CD14-positive monocyte (primary cell): ENCODE data around the gene IL22. TPM values are rescaled to one million over a fixed set of nuclear protein-coding genes. Genes with fewer than 3 reads are reported as not detected.

Experiments used
- DNase-seq, 3 donors: peaks; one replicate each; pipeline ENCODE4 v3.0.0-alpha.2; 2011 to 2022
- H2AFZ ChIP-seq: 2 replicates; pipeline ENCODE4 v1.6.0; 2012; ENCODE audit warnings: mild to moderate bottlenecking, low read depth, low read length, inconsistent platforms; ENCODE audit not compliant: insufficient read depth, poor library complexity, severe bottlenecking
- H3K27ac ChIP-seq, 2 donors: 1 replicate in 1 of 2; 2 replicates in 1 of 2; pipeline ENCODE4 v1.5.1; 2012 to 2013; ENCODE audit warnings: low read length in 2 of 2, control low read depth in 1 of 2, inconsistent platforms in 1 of 2, low read depth in 1 of 2, mild to moderate bottlenecking in 1 of 2
- H3K27me3 ChIP-seq, 2 donors: one replicate each; pipeline versions ENCODE4 v1.6.0 to v1.6.1; 2011 to 2013; ENCODE audit warnings: low read length in 2 of 2; ENCODE audit not compliant: control insufficient read depth in 2 of 2, insufficient read depth in 2 of 2
- H3K36me3 ChIP-seq, 2 donors: replicated peaks in 1 of 2; 1 replicate in 1 of 2; 2 replicates in 1 of 2; pipeline versions ENCODE4 v1.5.1 to v1.6.1; 2012 to 2013; ENCODE audit warnings: low read length in 2 of 2, control low read depth in 1 of 2, inconsistent platforms in 1 of 2, mild to moderate bottlenecking in 1 of 2; ENCODE audit not compliant: insufficient read depth in 2 of 2, control insufficient read depth in 1 of 2
- H3K4me1 ChIP-seq, 2 donors: 1 replicate in 1 of 2; 2 replicates in 1 of 2; pipeline versions ENCODE4 v1.5.1 to v1.6.1; 2012 to 2013; ENCODE audit warnings: low read length in 2 of 2, control low read depth in 1 of 2, inconsistent platforms in 1 of 2, mild to moderate bottlenecking in 1 of 2, moderate library complexity in 1 of 2; ENCODE audit not compliant: insufficient read depth in 2 of 2, control insufficient read depth in 1 of 2
- H3K4me2 ChIP-seq: replicated peaks from 2 replicates; pipeline ENCODE3; 2012; ENCODE audit warnings: low read length, moderate library complexity, mild to moderate bottlenecking; ENCODE audit not compliant: poor library complexity, severe bottlenecking; ENCODE audit errors: extremely low read depth
- H3K4me3 ChIP-seq, 3 experiments: fragments of 200-600 bp in 1 of 3; sonication (generic) in 1 of 3; replicated peaks in 1 of 3; 1 replicate in 2 of 3; 2 replicates in 1 of 3; pipeline ENCODE4 v1.5.1; 2011 to 2013; ENCODE audit warnings: low read length in 3 of 3, mild to moderate bottlenecking in 3 of 3, control low read depth in 2 of 3, low read depth in 2 of 3, inconsistent platforms in 1 of 3, moderate library complexity in 1 of 3
- H3K79me2 ChIP-seq: 2 replicates; pipeline ENCODE4 v1.6.0; 2012; ENCODE audit warnings: mild to moderate bottlenecking, control low read depth, inconsistent platforms, low read length, moderate library complexity; ENCODE audit not compliant: insufficient read depth
- H3K9ac ChIP-seq: 2 replicates; pipeline ENCODE4 v1.6.0; 2017; ENCODE audit warnings: low read length, mild to moderate bottlenecking; ENCODE audit not compliant: insufficient read depth, poor library complexity, severe bottlenecking
- H3K9me3 ChIP-seq, 2 donors: replicated peaks in 1 of 2; 1 replicate in 1 of 2; 2 replicates in 1 of 2; pipeline versions ENCODE4 v1.5.1 to v1.6.1; 2012 to 2013; ENCODE audit warnings: low read length in 2 of 2, control low read depth in 1 of 2; ENCODE audit not compliant: control insufficient read depth in 1 of 2, insufficient read depth in 1 of 2
- H4K20me1 ChIP-seq: 2 replicates; pipeline ENCODE4 v1.6.0; 2012; ENCODE audit warnings: mild to moderate bottlenecking, low read length, control low read depth, moderate library complexity; ENCODE audit not compliant: insufficient read depth
- H3K27ac Mint-ChIP-seq, 7 donors: one replicate each; pipeline ENCODE4 v1.8.0; 2020; ENCODE audit warnings: mild to moderate bottlenecking in 7 of 7, mixed read lengths in 7 of 7, moderate library complexity in 6 of 7, inconsistent platforms in 2 of 7
- H3K27me3 Mint-ChIP-seq, 3 donors: one replicate each; pipeline ENCODE4 v1.8.0; 2021 to 2022; ENCODE audit warnings: low read depth in 3 of 3, mild to moderate bottlenecking in 3 of 3, mixed read lengths in 3 of 3, moderate library complexity in 3 of 3, inconsistent platforms in 1 of 3
- H3K36me3 Mint-ChIP-seq, 2 donors: one replicate each; pipeline ENCODE4 v1.8.0; 2020; ENCODE audit warnings: mixed read lengths in 2 of 2, inconsistent platforms in 1 of 2, mild to moderate bottlenecking in 1 of 2
- H3K4me1 Mint-ChIP-seq: one replicate; pipeline ENCODE4 v1.8.0; 2020; ENCODE audit warnings: mild to moderate bottlenecking, mixed read lengths
- H3K4me3 Mint-ChIP-seq, 2 donors: one replicate each; pipeline ENCODE4 v1.8.0; 2020; ENCODE audit warnings: mild to moderate bottlenecking in 2 of 2, mixed read lengths in 2 of 2, moderate library complexity in 1 of 2
- H3K9me3 Mint-ChIP-seq, 7 donors: one replicate each; pipeline ENCODE4 v1.8.0; 2020 to 2022; ENCODE audit warnings: mixed read lengths in 7 of 7, mild to moderate bottlenecking in 6 of 7, moderate library complexity in 6 of 7, inconsistent platforms in 2 of 7
- WGBS: methylation state at CpG from one replicate; pipeline ENCODE4 v1.1.5; 2013; ENCODE audit warnings: missing lambda C conversion rate; ENCODE audit not compliant: insufficient coverage; 5-methylcytosine and 5-hydroxymethylcytosine counted together
- intact Hi-C, 2 donors: fragments of 100-400 bp; cut with micrococcal nuclease; formaldehyde crosslinking; loops; one replicate each; pipeline versions ENCODE4 v1.15.0 to v1.15.1; 2023
- polyA plus RNA-seq, 3 donors: library from polyadenylated mRNA; depleted of rRNA in 1 of 3; unstranded in 2 of 3; stranded (reverse) in 1 of 3; fragments of 300-500 nt in 2 of 3; fragments of >200 nt in 1 of 3; fragmentation: Illumina TruSeq in 2 of 3; gene quantifications; 1 replicate in 2 of 3; 2 replicates in 1 of 3; pipeline ENCODE4 v1.2.3, GENCODE V29; 2012 to 2021
- TF ChIP-seq, protein P1 (sequence below): fragments of 200-600 bp; IDR thresholded peaks from one replicate; pipeline ENCODE4 v1.8.0; 2022; ENCODE audit warnings: antibody characterized with exemption, mild to moderate bottlenecking

Gene IL22
- polyA plus RNA-seq, 3 donors = not detected

DNA sequence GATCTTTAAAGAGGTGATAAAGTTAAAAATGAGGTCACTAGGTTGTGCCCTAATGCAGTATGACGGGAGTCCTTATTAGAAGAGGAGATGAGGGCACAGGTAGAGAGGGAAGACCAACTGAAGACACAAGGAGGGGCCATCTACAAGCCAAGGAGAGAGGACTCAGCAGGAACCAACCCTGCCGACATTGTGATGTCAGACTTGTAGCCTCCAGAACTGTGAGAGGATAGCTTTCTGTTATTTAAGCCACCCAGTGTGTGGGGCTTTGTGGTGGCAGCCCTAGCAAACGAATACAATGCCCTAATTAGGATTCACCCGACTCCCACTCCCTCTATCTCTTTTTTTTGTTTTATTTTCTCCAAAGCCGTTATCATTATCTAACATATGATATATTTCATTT, 19.9 kb downstream of the IL22 start:
- no peaks in the 10 kb centered on the region for H3K36me3 ChIP-seq
- no peak overlapping the region for H2AFZ ChIP-seq
- no peaks in the 10 kb centered on the region for H3K79me2 ChIP-seq
- whole genome bisulfite sequencing = 100% methylated on average over 1 of the region's 5 CpGs
- TF ChIP-seq, protein P1, sequence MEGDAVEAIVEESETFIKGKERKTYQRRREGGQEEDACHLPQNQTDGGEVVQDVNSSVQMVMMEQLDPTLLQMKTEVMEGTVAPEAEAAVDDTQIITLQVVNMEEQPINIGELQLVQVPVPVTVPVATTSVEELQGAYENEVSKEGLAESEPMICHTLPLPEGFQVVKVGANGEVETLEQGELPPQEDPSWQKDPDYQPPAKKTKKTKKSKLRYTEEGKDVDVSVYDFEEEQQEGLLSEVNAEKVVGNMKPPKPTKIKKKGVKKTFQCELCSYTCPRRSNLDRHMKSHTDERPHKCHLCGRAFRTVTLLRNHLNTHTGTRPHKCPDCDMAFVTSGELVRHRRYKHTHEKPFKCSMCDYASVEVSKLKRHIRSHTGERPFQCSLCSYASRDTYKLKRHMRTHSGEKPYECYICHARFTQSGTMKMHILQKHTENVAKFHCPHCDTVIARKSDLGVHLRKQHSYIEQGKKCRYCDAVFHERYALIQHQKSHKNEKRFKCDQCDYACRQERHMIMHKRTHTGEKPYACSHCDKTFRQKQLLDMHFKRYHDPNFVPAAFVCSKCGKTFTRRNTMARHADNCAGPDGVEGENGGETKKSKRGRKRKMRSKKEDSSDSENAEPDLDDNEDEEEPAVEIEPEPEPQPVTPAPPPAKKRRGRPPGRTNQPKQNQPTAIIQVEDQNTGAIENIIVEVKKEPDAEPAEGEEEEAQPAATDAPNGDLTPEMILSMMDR = no peak
- peaks cover 0 to 2% (median 0%) of the 10 kb centered on the region in 3 donors for H3K27me3 Mint-ChIP-seq
- no peak overlapping the region for H3K9ac ChIP-seq
- no peaks in the 10 kb centered on the region for H3K9me3 Mint-ChIP-seq
- H4K20me1 ChIP-seq = no peaks in the 10 kb centered on the region
- DNase-seq = no peak
- no peak overlapping the region for H3K27ac ChIP-seq
- peaks cover 5 to 13% of the 10 kb centered on the region in 2 donors for H3K4me1 ChIP-seq
- H3K9me3 ChIP-seq = no peaks in the 10 kb centered on the region
- no peak overlapping the region for H3K4me3 Mint-ChIP-seq
- H3K27me3 ChIP-seq = no peaks in the 10 kb centered on the region
- no peak overlapping the region for H3K27ac Mint-ChIP-seq
- H3K36me3 Mint-ChIP-seq = no peaks in the 10 kb centered on the region
- no peak overlapping the region for H3K4me2 ChIP-seq
- H3K4me1 Mint-ChIP-seq = peaks cover 18% of the 10 kb centered on the region
- no peak overlapping the region for H3K4me3 ChIP-seq
- intact Hi-C loops = no loop called here

DNA sequence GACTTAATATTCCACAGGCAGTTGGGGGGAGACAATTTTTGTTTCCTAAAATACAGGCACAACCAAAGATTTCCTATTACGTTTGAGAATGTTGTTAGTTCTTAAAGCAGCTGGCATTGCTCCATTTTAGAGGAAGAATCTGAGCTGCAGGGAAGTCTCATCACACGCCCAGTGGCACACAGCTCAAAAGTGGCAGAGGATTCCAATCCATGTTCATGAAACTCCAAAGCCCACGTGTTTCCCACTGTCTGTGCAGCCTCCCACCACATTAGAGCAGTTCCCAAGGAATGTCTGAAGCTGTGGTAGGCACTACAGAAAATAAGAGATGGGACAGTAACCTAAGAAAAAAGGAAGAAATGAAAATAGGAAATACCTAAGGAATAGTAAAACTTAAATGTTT, 21.7 kb downstream of the IL22 start:
- H3K27me3 ChIP-seq = no peaks in the 10 kb centered on the region
- no peak overlapping the region for H3K27ac Mint-ChIP-seq
- no peaks in the 10 kb centered on the region for H3K9me3 ChIP-seq
- H3K9ac ChIP-seq = no peak overlapping the region
- H3K36me3 ChIP-seq = no peaks in the 10 kb centered on the region
- peaks cover 11% of the 10 kb centered on the region for H3K4me1 Mint-ChIP-seq
- DNase-seq = no peak
- H3K4me3 ChIP-seq = no peak overlapping the region
- no peaks in the 10 kb centered on the region for H4K20me1 ChIP-seq
- H3K4me2 ChIP-seq = no peak overlapping the region
- no peaks in the 10 kb centered on the region for H3K9me3 Mint-ChIP-seq
- WGBS = no CpG with 5 or more reads among the region's 3 CpGs
- H3K4me1 ChIP-seq = peaks cover 5% of the 10 kb centered on the region in 2 donors
- peaks cover 0 to 2% (median 0%) of the 10 kb centered on the region in 3 donors for H3K27me3 Mint-ChIP-seq
- intact Hi-C loops = no loop called here
- H3K4me3 Mint-ChIP-seq = no peak overlapping the region
- TF ChIP-seq, protein P1 = no peak
- H3K36me3 Mint-ChIP-seq = no peaks in the 10 kb centered on the region
- H3K27ac ChIP-seq = no peak overlapping the region
- no peaks in the 10 kb centered on the region for H3K79me2 ChIP-seq
- no peak overlapping the region for H2AFZ ChIP-seq
